Measurements from ENCODE around the gene GATAD2B. TPM values are rescaled to one million over a fixed set of nuclear protein-coding genes. Genes with fewer than 3 reads are reported as not detected.

The GATAD2B gene
- total and polyA plus RNA-seq, 2 of the 4 experiments (the other 2 are of a cell fraction) = 3.8 to 6.2 TPM

DNA sequence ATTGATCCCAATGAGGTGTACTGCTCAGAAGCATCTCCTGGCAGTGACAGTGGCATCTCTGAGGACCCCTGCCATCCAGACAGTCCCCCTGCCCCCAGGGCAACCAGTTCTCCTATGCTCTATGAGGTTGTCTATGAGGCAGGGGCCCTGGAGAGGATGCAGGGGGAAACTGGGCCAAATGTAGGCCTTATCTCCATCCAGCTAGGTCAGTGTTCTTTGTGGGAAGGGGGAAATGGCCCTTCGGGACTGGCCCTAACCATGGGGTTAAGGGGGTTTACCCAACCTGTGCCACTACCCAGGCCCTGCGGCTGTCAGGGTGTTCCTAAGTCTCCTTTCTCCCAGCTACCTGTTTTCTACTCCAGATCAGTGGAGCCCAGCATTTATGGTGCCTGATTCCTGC, 46.2 kb upstream of the GATAD2B start:
- peaks cover 5 to 37% of the 10 kb centered on the region in 2 experiments; a peak in 3 of 4 replicates for H3K79me1 ChIP-seq (ENCODE audit: low read depth in 1 of 2, low read length in 2 of 2)
- H3K23ac ChIP-seq (ENCODE audit: low read depth, low read length) = no peak overlapping the region; the same call in 1 of the 2 replicates
- H3K56ac ChIP-seq (ENCODE audit: extremely low read depth, insufficient read depth, low read length) = no peak overlapping the region
- peak overlapping the region; percentile 8 to 93; a peak in 2 of 4 replicates for H4K8ac ChIP-seq (ENCODE audit: low read depth in 2 of 2, low read length in 2 of 2)
- no peak overlapping the region for H3K9ac ChIP-seq (ENCODE audit: low read depth, low read length)
- H3K9me1 ChIP-seq (ENCODE audit: insufficient read depth, low read length) = peaks cover 11% of the 10 kb centered on the region
- no peak overlapping the region for H3K4ac ChIP-seq (ENCODE audit: low read depth, low read length)
- H3K4me3 ChIP-seq (ENCODE audit: insufficient read depth, low read depth, low read length) = no peak overlapping the region
- no CpG with 5 or more reads among the region's 2 CpGs for WGBS, 2 experiments (ENCODE audit: extremely low coverage in 2 of 2, insufficient read length in 1 of 2)
- peak overlapping the region; percentile 39 for H2AK9ac ChIP-seq (replicated peaks; ENCODE audit: low read depth, low read length, poor library complexity)
- no peak overlapping the region for H2BK20ac ChIP-seq (ENCODE audit: low read depth, low read length)
- no peak overlapping the region for H2AK5ac ChIP-seq (ENCODE audit: low read depth, low read length)
- in situ Hi-C loops (cut with MboI; ENCODE audit: low sequenced_read_pairs) = loop anchor here (25.0 kb wide), 1 partner anchor 432 kb away; the partner anchor contains the start of genes S100A3, S100A4, S100A5 and S100A6
- H3K4me2 ChIP-seq (ENCODE audit: low read depth, low read length) = no peak overlapping the region
- H3K18ac ChIP-seq (ENCODE audit: low read depth, low read length) = no peak overlapping the region
- H2AFZ ChIP-seq (replicated peaks; ENCODE audit: low read length, poor library complexity) = no peak overlapping the region
- H3K27me3 ChIP-seq (ENCODE audit: control insufficient read depth, insufficient read depth, low read length) = no peaks in the 10 kb centered on the region
- intact Hi-C loops (cut with micrococcal nuclease) = no loop called here
- dilution Hi-C loops (cut with HindIII; ENCODE audit: low sequenced_read_pairs, unreplicated experiment) = no loop called here
- no peak overlapping the region for H3K27ac ChIP-seq (ENCODE audit: insufficient read depth, low read length)
- ChIA-PET POLR2A (ENCODE audit: unreplicated experiment) (no interaction called here), CTCF (no interaction called here)
- no peak overlapping the region for H2BK5ac ChIP-seq (ENCODE audit: low read depth, low read length, poor library complexity, severe bottlenecking)
- peaks cover 11% of the 10 kb centered on the region for H3K36me3 ChIP-seq (ENCODE audit: control insufficient read depth, insufficient read depth, low read length)
- H3K14ac ChIP-seq (replicated peaks; ENCODE audit: low read depth, low read length) = no peak overlapping the region
- 0 out of 2 replicates have a peak, but pooled peaks cover 1% of the 10 kb centered on the region for H3K4me1 ChIP-seq (ENCODE audit: control insufficient read depth, insufficient read depth, low read length)
- BruUV-seq (replicated peaks) = no TSS peak
- ATAC-seq (ENCODE audit: low read depth) (no peak), DNase-seq (no peak)
- no peak overlapping the region for H2BK15ac ChIP-seq (ENCODE audit: low read depth, low read length)
- H2BK120ac ChIP-seq (ENCODE audit: low read depth, low read length) = no peak overlapping the region
- no peaks in the 10 kb centered on the region for H4K20me1 ChIP-seq (ENCODE audit: insufficient read depth, low read length)
- H4K5ac ChIP-seq (ENCODE audit: low read depth, low read length) = no peak overlapping the region
- no peaks in the 10 kb centered on the region for H3K9me3 ChIP-seq (ENCODE audit: control insufficient read depth, insufficient read depth, low read length)
- TF ChIP-seq CHD1 (IDR thresholded peaks at IDR 0.05; ENCODE audit: low read depth, low read length) (no peak), NFE2L2 (IDR thresholded peaks at IDR 0.05; ENCODE audit: low read depth, low read length) (no peak), MAZ (IDR thresholded peaks at IDR 0.05; ENCODE audit: borderline replicate concordance, low read depth, low read length) (no peak), MXI1 (IDR thresholded peaks at IDR 0.05; ENCODE audit: borderline replicate concordance, low read depth, low read length) (no peak), MAFK (IDR thresholded peaks at IDR 0.05; ENCODE audit: low read depth, low read length) (no peak), FOS (IDR thresholded peaks at IDR 0.05; ENCODE audit: low read depth, low read length) (no peak), SMC3 (IDR thresholded peaks at IDR 0.05; ENCODE audit: low read depth, low read length) (no peak), POLR2A (IDR thresholded peaks at IDR 0.05; ENCODE audit: low read depth, low read length) (no peak), CEBPB (IDR thresholded peaks at IDR 0.05; ENCODE audit: low read depth, low read length) (no peak), RAD21 (IDR thresholded peaks at IDR 0.05; ENCODE audit: low read length) (no peak), RCOR1 (IDR thresholded peaks at IDR 0.05; ENCODE audit: insufficient replicate concordance, low read length) (no peak), BHLHE40 (IDR thresholded peaks at IDR 0.05; ENCODE audit: low read depth, low read length) (no peak), RFX5 (IDR thresholded peaks at IDR 0.05; ENCODE audit: low read depth, low read length) (no peak)
- TF ChIP-seq, protein P1, sequence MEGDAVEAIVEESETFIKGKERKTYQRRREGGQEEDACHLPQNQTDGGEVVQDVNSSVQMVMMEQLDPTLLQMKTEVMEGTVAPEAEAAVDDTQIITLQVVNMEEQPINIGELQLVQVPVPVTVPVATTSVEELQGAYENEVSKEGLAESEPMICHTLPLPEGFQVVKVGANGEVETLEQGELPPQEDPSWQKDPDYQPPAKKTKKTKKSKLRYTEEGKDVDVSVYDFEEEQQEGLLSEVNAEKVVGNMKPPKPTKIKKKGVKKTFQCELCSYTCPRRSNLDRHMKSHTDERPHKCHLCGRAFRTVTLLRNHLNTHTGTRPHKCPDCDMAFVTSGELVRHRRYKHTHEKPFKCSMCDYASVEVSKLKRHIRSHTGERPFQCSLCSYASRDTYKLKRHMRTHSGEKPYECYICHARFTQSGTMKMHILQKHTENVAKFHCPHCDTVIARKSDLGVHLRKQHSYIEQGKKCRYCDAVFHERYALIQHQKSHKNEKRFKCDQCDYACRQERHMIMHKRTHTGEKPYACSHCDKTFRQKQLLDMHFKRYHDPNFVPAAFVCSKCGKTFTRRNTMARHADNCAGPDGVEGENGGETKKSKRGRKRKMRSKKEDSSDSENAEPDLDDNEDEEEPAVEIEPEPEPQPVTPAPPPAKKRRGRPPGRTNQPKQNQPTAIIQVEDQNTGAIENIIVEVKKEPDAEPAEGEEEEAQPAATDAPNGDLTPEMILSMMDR (conservative IDR thresholded peaks at IDR 0.05; ENCODE audit: low read depth, low read length) = no peak
- TF ChIP-seq, protein P2, sequence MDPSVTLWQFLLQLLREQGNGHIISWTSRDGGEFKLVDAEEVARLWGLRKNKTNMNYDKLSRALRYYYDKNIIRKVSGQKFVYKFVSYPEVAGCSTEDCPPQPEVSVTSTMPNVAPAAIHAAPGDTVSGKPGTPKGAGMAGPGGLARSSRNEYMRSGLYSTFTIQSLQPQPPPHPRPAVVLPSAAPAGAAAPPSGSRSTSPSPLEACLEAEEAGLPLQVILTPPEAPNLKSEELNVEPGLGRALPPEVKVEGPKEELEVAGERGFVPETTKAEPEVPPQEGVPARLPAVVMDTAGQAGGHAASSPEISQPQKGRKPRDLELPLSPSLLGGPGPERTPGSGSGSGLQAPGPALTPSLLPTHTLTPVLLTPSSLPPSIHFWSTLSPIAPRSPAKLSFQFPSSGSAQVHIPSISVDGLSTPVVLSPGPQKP (IDR thresholded peaks at IDR 0.05; ENCODE audit: borderline replicate concordance, low read depth, low read length) = no peak
- TF ChIP-seq, protein P3, sequence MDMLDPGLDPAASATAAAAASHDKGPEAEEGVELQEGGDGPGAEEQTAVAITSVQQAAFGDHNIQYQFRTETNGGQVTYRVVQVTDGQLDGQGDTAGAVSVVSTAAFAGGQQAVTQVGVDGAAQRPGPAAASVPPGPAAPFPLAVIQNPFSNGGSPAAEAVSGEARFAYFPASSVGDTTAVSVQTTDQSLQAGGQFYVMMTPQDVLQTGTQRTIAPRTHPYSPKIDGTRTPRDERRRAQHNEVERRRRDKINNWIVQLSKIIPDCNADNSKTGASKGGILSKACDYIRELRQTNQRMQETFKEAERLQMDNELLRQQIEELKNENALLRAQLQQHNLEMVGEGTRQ (IDR thresholded peaks at IDR 0.05; ENCODE audit: low read depth, low read length) = no peak
- no peak overlapping the region for H4K91ac ChIP-seq (ENCODE audit: insufficient read depth, low read depth, low read length)
